GM10266 (cell line): ENCODE results near the gene SMPDL3B.
A peak's percentile ranks its signal among the peaks of the same experiment; 100 is the strongest.

ENCODE experiments used
- DNase-seq: peaks from one replicate; pipeline ENCODE4 v3.0.0; 2012; ENCODE audit errors: extremely low spot score
- CTCF ChIP-seq: IDR thresholded peaks from 2 replicates; pipeline ENCODE4 v1.5.1; 2012; ENCODE audit warnings: mild to moderate bottlenecking, low read depth; ENCODE audit not compliant: control insufficient read depth, insufficient read depth; ENCODE audit errors: missing control alignments

The SMPDL3B gene

DNA sequence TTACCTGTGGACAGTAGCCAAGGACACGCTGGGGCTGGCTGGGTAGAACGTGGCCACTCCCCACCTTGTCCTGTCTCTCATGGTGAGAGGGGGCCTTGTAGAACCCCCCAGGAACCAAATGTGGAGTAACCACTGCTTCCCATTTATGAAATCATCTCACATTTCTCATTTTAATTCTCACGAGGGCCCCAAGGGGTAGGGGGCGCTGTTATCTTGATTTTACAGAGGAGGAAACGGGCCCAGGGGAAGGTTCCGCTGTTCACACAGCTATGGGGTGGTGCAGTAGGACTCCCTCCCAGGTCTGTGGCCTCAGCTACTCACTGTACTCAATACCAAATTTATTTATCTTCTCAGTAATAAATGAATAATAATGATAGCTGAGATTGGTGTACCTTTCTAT, 5.5 kb downstream of the SMPDL3B start:
- peak; percentile 58 for DNase-seq
- TF ChIP-seq CTCF = peak; percentile 45

GRCh38 chr1:27940870-27941560, 6.2 kb downstream of the SMPDL3B start:
- TF ChIP-seq CTCF = no peak
- DNase-seq = no peak

- no peak for TF ChIP-seq CTCF
- no peak for DNase-seq
Measured at GRCh38 chr1:27941671-27942540, 7.1 kb downstream of the SMPDL3B start.

- TF ChIP-seq CTCF = no peak
- DNase-seq = no peak
Measured at GRCh38 chr1:27945020-27945419, 10.2 kb downstream of the SMPDL3B start.

DNA sequence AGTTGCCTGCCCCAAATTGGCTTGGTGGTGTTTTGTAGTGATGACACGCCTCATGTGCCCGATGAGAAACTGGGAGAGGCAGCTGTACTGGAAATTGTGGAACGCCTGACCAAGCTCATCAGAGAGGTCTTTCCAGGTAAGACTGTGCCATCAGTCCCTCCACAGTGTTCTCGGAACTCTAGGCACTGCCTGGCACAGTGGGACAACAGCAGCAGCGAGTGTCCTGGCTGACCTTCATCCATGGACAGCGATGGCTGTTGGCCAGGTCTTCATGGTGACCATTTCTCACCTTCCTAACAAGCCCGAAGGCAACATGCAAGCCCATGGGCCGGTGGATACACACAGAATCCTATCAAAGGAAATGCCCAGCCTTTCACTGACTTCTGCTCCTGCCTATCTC, 14.2 kb downstream of the SMPDL3B start:
- TF ChIP-seq CTCF = no peak
- DNase-seq = no peak

DNA sequence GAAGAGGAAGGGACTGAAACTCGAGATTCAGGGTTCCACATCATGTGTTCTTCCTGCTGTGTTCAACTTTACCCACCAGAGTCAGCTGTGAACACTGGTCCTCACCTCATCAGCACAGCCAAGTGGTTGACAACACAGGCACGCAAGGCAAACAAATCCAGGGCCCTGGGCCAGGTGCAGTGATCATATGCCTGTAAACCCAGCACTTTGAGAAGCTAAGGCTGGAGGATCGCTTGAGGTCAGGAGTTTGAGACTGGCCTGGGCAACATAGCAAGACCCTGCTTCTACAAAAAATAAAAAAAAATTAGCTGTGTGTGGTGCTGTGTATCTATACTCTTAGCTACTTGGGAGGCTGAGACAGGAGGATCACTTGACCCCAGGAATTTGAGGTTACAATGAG, 16.6 kb downstream of the SMPDL3B start:
- no peak for TF ChIP-seq CTCF
- DNase-seq = no peak

- no peak for TF ChIP-seq CTCF
- no peak for DNase-seq
Measured at GRCh38 chr1:27952147-27952546, 17.3 kb downstream of the SMPDL3B start.
